ENCODE data around the gene CENPP.

CENPP gene

GRCh38 chr9:92664394-92665152, 338.8 kb downstream of the CENPP start:
- peak; percentile 15 to 17 for DNase-seq

- DNase-seq: no peak
These were observed 340.1 kb downstream of the CENPP start for GRCh38 chr9:92665836-92666235.

GRCh38 chr9:92666236-92666635, 340.5 kb downstream of the CENPP start:
- DNase-seq: no peak

- DNase-seq: no peak
These were observed 341.3 kb downstream of the CENPP start for GRCh38 chr9:92666912-92667532.

GRCh38 chr9:92668746-92669526, 343.2 kb downstream of the CENPP start:
- DNase-seq: peak in 1 of 2 donors; percentile 26

GRCh38 chr9:92669527-92669889, 343.8 kb downstream of the CENPP start:
- no peak for DNase-seq
